Activated CD4-positive, alpha-beta memory T cell treated with anti-CD3 and anti-CD28 coated beads, Interleukin-2, amount 10 ng/mL, durations not matched to agents 7 days and 5 days (primary cell): ENCODE measurements around the gene SESN3. TPM values are rescaled to one million over a fixed set of nuclear protein-coding genes. Genes with fewer than 3 reads are reported as not detected.
A peak's percentile ranks its signal among the peaks of the same experiment; 100 is the strongest.

Experiments
- CTCF ChIA-PET: fragments of 350-600 bp; sonication (Branson Sonifier 250); formaldehyde crosslinking; loops from one replicate; lab custom pipeline; 2021; ENCODE audit warnings: antibody characterized with exemption, inconsistent platforms; lab: Charles Lee
- POLR2A ChIA-PET: fragments of 350-600 bp; sonication (Branson Sonifier 250); formaldehyde crosslinking; loops from one replicate; lab custom pipeline; 2021; ENCODE audit warnings: antibody characterized with exemption; lab: Charles Lee
- DNase-seq: peaks from one replicate; pipeline ENCODE4 v3.0.0-alpha.2; 2020
- H3K27ac Mint-ChIP-seq: one replicate; pipeline ENCODE4 v1.8.0; 2021; ENCODE audit warnings: mild to moderate bottlenecking, mixed read lengths
- H3K27me3 Mint-ChIP-seq: one replicate; pipeline ENCODE4 v1.8.0; 2021; ENCODE audit warnings: mixed read lengths
- H3K36me3 Mint-ChIP-seq: one replicate; pipeline ENCODE4 v1.8.0; 2021; ENCODE audit warnings: low read depth, mixed read lengths
- H3K4me1 Mint-ChIP-seq: one replicate; pipeline ENCODE4 v1.8.0; 2021; ENCODE audit warnings: mixed read lengths
- H3K4me3 Mint-ChIP-seq: one replicate; pipeline ENCODE4 v1.8.0; 2021; ENCODE audit warnings: mild to moderate bottlenecking, mixed read lengths
- H3K9me3 Mint-ChIP-seq: one replicate; pipeline ENCODE4 v1.8.0; 2021; ENCODE audit warnings: mixed read lengths
- total RNA-seq, 2 experiments: library from RNA; stranded (reverse); gene quantifications; one replicate each; pipeline ENCODE4 v1.2.3, GENCODE V29; 2021

SESN3 gene
- total RNA-seq, 2 experiments from 2014 or later: 23.2 to 24.6 TPM

GRCh38 chr11:95247127-95247684 is 16.2 kb upstream of the SESN3 start:
- Mint-ChIP-seq H3K36me3 (no peaks in the 10 kb centered on the region), H3K27me3 (no peaks in the 10 kb centered on the region), H3K4me1 (no peaks in the 10 kb centered on the region), H3K9me3 (no peaks in the 10 kb centered on the region), H3K4me3 (no peak overlapping the region), H3K27ac (no peak overlapping the region)
- DNase-seq: no peak
- CTCF ChIA-PET: no interaction called here
- POLR2A ChIA-PET: no interaction called here

- no peak for DNase-seq
- Mint-ChIP-seq H3K36me3 (no peaks in the 10 kb centered on the region), H3K4me3 (no peak overlapping the region), H3K27me3 (no peaks in the 10 kb centered on the region), H3K4me1 (no peaks in the 10 kb centered on the region), H3K9me3 (no peaks in the 10 kb centered on the region), H3K27ac (no peak overlapping the region)
- ChIA-PET POLR2A (interaction anchor here (1.2 to 1.5 kb wide), 2 partner anchors 10 to 14 kb away, joined by 3 to 4 read pairs; no protein-coding TSS in a partner anchor), CTCF (interaction anchor here (1.8 kb wide), 1 partner anchor 8 kb away, joined by 4 read pairs; no protein-coding TSS in a partner anchor)
Observed at GRCh38 chr11:95245581-95245980, 14.6 kb upstream of the SESN3 start.

GRCh38 chr11:95245038-95245437 is 14.0 kb upstream of the SESN3 start:
- Mint-ChIP-seq H3K4me1 (no peaks in the 10 kb centered on the region), H3K9me3 (no peaks in the 10 kb centered on the region), H3K4me3 (no peak overlapping the region), H3K36me3 (no peaks in the 10 kb centered on the region), H3K27me3 (no peaks in the 10 kb centered on the region), H3K27ac (no peak overlapping the region)
- ChIA-PET CTCF (interaction anchor here (1.8 kb wide), 1 partner anchor 8 kb away, joined by 4 read pairs; no protein-coding TSS in a partner anchor), POLR2A (interaction anchor here (1.2 to 1.5 kb wide), 2 partner anchors 11 to 13 kb away, joined by 3 to 4 read pairs; no protein-coding TSS in a partner anchor)
- no peak for DNase-seq

- Mint-ChIP-seq H3K36me3 (no peaks in the 10 kb centered on the region), H3K9me3 (no peaks in the 10 kb centered on the region), H3K27me3 (no peaks in the 10 kb centered on the region), H3K4me3 (no peak overlapping the region), H3K27ac (no peak overlapping the region), H3K4me1 (no peaks in the 10 kb centered on the region)
- POLR2A ChIA-PET: interaction anchor here (0.6 to 1.3 kb wide), 3 partner anchors 10 to 1505 kb away, joined by 3 to 7 read pairs (median 4); no protein-coding TSS in a partner anchor
- CTCF ChIA-PET: interaction anchor here (1.8 kb wide), 1 partner anchor 10 kb away, joined by 4 read pairs; no protein-coding TSS in a partner anchor
- no peak for DNase-seq
Observed at GRCh38 chr11:95243673-95244072, 12.7 kb upstream of the SESN3 start.

GRCh38 chr11:95242845-95243605 is 12.0 kb upstream of the SESN3 start:
- Mint-ChIP-seq H3K27ac (no peak overlapping the region), H3K4me3 (no peak overlapping the region), H3K27me3 (no peaks in the 10 kb centered on the region), H3K4me1 (no peaks in the 10 kb centered on the region), H3K36me3 (no peaks in the 10 kb centered on the region), H3K9me3 (no peaks in the 10 kb centered on the region)
- ChIA-PET POLR2A (interaction anchor here (0.6 to 1.3 kb wide), 3 partner anchors 10 to 1504 kb away, joined by 3 to 7 read pairs (median 4); no protein-coding TSS in a partner anchor), CTCF (no interaction called here)
- DNase-seq: no peak

- ChIA-PET POLR2A (interaction anchor here (1.3 to 2.0 kb wide), 3 partner anchors 11 to 13 kb away, joined by 4 to 9 read pairs (median 4); partner anchors contain the start of gene SESN3), CTCF (no interaction called here)
- Mint-ChIP-seq H3K27me3 (no peaks in the 10 kb centered on the region), H3K4me1 (no peaks in the 10 kb centered on the region), H3K4me3 (no peak overlapping the region), H3K36me3 (no peaks in the 10 kb centered on the region), H3K27ac (no peak overlapping the region), H3K9me3 (no peaks in the 10 kb centered on the region)
- DNase-seq: no peak
Observed at GRCh38 chr11:95242091-95242844, 11.3 kb upstream of the SESN3 start.

- H3K27me3 Mint-ChIP-seq: no peaks in the 10 kb centered on the region
- ChIA-PET POLR2A (interaction anchor here (1.5 to 2.0 kb wide), 2 partner anchors 10 to 11 kb away, joined by 4 to 9 read pairs; partner anchors contain the start of gene SESN3), CTCF (no interaction called here)
- no peak overlapping the region for H3K4me3 Mint-ChIP-seq
- no peak overlapping the region for H3K27ac Mint-ChIP-seq
- DNase-seq: no peak
- H3K9me3 Mint-ChIP-seq: no peaks in the 10 kb centered on the region
- H3K4me1 Mint-ChIP-seq: no peaks in the 10 kb centered on the region
- H3K36me3 Mint-ChIP-seq: no peaks in the 10 kb centered on the region
Observed at GRCh38 chr11:95241681-95242081, 10.7 kb upstream of the SESN3 start.

GRCh38 chr11:95239871-95240649 is 9.1 kb upstream of the SESN3 start:
- Mint-ChIP-seq H3K4me3 (no peak overlapping the region), H3K4me1 (no peaks in the 10 kb centered on the region), H3K27me3 (no peaks in the 10 kb centered on the region), H3K36me3 (no peaks in the 10 kb centered on the region), H3K27ac (no peak overlapping the region), H3K9me3 (no peaks in the 10 kb centered on the region)
- no peak for DNase-seq
- POLR2A ChIA-PET: interaction anchor here (2.0 kb wide), 1 partner anchor 8 kb away, joined by 9 read pairs; the partner anchor contains the start of gene SESN3
- CTCF ChIA-PET: no interaction called here

GRCh38 chr11:95232666-95233065 is 1.7 kb upstream of the SESN3 start:
- DNase-seq: no peak
- peaks cover 28% of the 10 kb centered on the region for H3K4me1 Mint-ChIP-seq
- H3K27me3 Mint-ChIP-seq: peaks cover 12% of the 10 kb centered on the region
- H3K4me3 Mint-ChIP-seq: no peak overlapping the region
- H3K36me3 Mint-ChIP-seq: no peaks in the 10 kb centered on the region
- ChIA-PET CTCF (interaction anchor here (0.9 to 3.8 kb wide), 11 partner anchors 22 to 1231 kb away, joined by 3 to 41 read pairs (median 6); partner anchors contain the start of genes FAM76B and SRSF8), POLR2A (interaction anchor here (0.6 to 4.8 kb wide), 15 partner anchors 9 to 558 kb away, joined by 3 to 75 read pairs (median 9); partner anchors contain the start of genes CEP57, ENDOD1, FAM76B and SRSF8)
- no peaks in the 10 kb centered on the region for H3K9me3 Mint-ChIP-seq
- no peak overlapping the region for H3K27ac Mint-ChIP-seq

GRCh38 chr11:95231881-95232605 is 1.0 kb upstream of the SESN3 start:
- ChIA-PET CTCF (interaction anchor here (0.9 to 3.8 kb wide), 17 partner anchors 22 to 1232 kb away, joined by 3 to 41 read pairs (median 6); partner anchors contain the start of genes CWC15, ENDOD1, FAM76B and KDM4D), POLR2A (interaction anchor here (0.7 to 4.8 kb wide), 29 partner anchors 9 to 1157 kb away, joined by 3 to 75 read pairs (median 6); partner anchors contain the start of genes CCDC82, CEP57, CWC15 and ENDOD1)
- H3K27ac Mint-ChIP-seq: no peak overlapping the region
- H3K27me3 Mint-ChIP-seq: peaks cover 12% of the 10 kb centered on the region
- no peaks in the 10 kb centered on the region for H3K36me3 Mint-ChIP-seq
- H3K9me3 Mint-ChIP-seq: no peaks in the 10 kb centered on the region
- peak; percentile 71 for DNase-seq
- peaks cover 31% of the 10 kb centered on the region for H3K4me1 Mint-ChIP-seq
- no peak overlapping the region for H3K4me3 Mint-ChIP-seq

- Mint-ChIP-seq H3K27ac (no peak overlapping the region), H3K36me3 (peaks cover 3% of the 10 kb centered on the region), H3K4me1 (peaks cover 40% of the 10 kb centered on the region), H3K9me3 (no peaks in the 10 kb centered on the region), H3K4me3 (no peak overlapping the region), H3K27me3 (peaks cover 12% of the 10 kb centered on the region)
- ChIA-PET CTCF (interaction anchor here (0.6 to 3.8 kb wide), 9 partner anchors 17 to 558 kb away, joined by 3 to 41 read pairs (median 7); partner anchors contain the start of genes CWC15, FAM76B, KDM4D and SRSF8), POLR2A (interaction anchor here (0.7 to 4.8 kb wide), 18 partner anchors 11 to 1158 kb away, joined by 3 to 75 read pairs (median 9); partner anchors contain the start of genes CCDC82, CEP57, CWC15 and ENDOD1)
- DNase-seq: no peak
Observed at GRCh38 chr11:95230810-95231126, 234 bp downstream of the SESN3 start.
